Measurements from ENCODE around the gene TAF1B. TPM values are rescaled to one million over a fixed set of nuclear protein-coding genes. Genes with fewer than 3 reads are reported as not detected.

Gene TAF1B
- total RNA-seq, 1 donor from 2014 or later: 35.7 TPM

- Mint-ChIP-seq H3K4me3 (no peak overlapping the region), H3K4me1 (peaks cover 13% of the 10 kb centered on the region), H3K27ac (ENCODE audit: unreplicated experiment) (no peak overlapping the region), H3K36me3 (ENCODE audit: low read depth) (no peaks in the 10 kb centered on the region), H3K9me3 (no peaks in the 10 kb centered on the region), H3K27me3 (ENCODE audit: low read depth) (no peaks in the 10 kb centered on the region)
- DNase-seq (ENCODE audit: low read depth, low spot score): no peak
- TF ChIP-seq, protein P1, sequence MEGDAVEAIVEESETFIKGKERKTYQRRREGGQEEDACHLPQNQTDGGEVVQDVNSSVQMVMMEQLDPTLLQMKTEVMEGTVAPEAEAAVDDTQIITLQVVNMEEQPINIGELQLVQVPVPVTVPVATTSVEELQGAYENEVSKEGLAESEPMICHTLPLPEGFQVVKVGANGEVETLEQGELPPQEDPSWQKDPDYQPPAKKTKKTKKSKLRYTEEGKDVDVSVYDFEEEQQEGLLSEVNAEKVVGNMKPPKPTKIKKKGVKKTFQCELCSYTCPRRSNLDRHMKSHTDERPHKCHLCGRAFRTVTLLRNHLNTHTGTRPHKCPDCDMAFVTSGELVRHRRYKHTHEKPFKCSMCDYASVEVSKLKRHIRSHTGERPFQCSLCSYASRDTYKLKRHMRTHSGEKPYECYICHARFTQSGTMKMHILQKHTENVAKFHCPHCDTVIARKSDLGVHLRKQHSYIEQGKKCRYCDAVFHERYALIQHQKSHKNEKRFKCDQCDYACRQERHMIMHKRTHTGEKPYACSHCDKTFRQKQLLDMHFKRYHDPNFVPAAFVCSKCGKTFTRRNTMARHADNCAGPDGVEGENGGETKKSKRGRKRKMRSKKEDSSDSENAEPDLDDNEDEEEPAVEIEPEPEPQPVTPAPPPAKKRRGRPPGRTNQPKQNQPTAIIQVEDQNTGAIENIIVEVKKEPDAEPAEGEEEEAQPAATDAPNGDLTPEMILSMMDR (conservative IDR thresholded peaks at IDR 0.05): no peak
Measured at GRCh38 chr2:9974343-9974742, 131.1 kb downstream of the TAF1B start.

- Mint-ChIP-seq H3K4me1 (peaks cover 13% of the 10 kb centered on the region), H3K36me3 (ENCODE audit: low read depth) (no peaks in the 10 kb centered on the region), H3K27ac (ENCODE audit: unreplicated experiment) (no peak overlapping the region), H3K9me3 (no peaks in the 10 kb centered on the region), H3K4me3 (no peak overlapping the region), H3K27me3 (ENCODE audit: low read depth) (no peaks in the 10 kb centered on the region)
- TF ChIP-seq, protein P1 (conservative IDR thresholded peaks at IDR 0.05): no peak
- DNase-seq (ENCODE audit: low read depth, low spot score): no peak
Measured at GRCh38 chr2:9975328-9975727, 132.1 kb downstream of the TAF1B start.

DNA sequence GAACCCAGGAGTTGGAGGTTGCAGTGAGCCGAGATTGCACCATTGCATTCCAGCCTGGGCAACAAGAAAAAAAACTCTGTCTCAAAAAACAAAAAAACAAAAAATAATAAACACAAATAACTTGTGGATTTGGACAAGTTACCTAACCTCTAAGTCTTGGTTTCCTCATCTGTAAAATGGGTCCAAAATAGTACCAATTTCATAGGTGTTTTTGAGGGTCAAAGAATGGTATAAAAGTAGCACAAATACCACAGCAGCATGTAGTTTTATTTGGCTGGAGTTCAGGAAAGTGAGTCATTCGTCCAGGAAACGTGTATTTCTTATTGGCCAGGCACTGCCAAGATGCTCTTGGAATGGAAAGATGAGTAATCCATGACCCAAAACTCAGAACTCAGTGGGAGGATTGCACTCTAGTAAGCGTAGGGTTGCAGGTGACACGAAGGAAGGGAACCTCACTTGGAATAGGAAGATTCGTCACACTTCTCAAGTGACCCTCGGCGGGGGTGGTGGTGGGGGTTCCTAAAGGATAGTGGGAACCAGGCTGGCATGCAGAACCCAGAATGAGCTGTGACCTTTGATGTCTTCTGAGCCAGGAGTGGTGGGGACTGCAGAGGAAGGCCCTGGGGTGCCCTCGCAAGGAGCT lies 132.7 kb downstream of the TAF1B start:
- Mint-ChIP-seq H3K36me3 (ENCODE audit: low read depth) (no peaks in the 10 kb centered on the region), H3K4me3 (no peak overlapping the region)

DNA sequence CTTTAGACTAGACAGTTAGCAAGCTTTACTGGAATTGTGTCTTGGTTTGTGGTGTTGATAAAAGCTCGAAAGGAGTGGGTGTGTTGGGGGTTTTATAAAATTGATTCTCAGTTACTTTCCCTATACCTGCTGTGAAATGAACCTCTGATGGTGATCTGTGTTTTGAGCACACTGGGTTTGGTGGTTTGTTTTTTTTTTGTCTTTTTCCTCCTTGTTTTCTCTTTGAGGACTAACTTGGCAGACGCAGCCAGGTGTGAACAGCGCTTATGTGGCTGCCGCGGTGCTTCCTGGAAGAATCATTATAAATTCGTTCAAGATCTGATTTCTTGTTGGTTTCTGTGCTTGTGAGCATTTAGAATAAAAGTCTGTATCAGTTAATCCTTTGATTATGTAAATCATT lies 136.7 kb downstream of the TAF1B start:
- no peak for DNase-seq (ENCODE audit: low read depth, low spot score)
- H3K4me3 Mint-ChIP-seq: no peak overlapping the region
- H3K27me3 Mint-ChIP-seq (ENCODE audit: low read depth): peaks cover 3% of the 10 kb centered on the region
- no peaks in the 10 kb centered on the region for H3K4me1 Mint-ChIP-seq
- H3K9me3 Mint-ChIP-seq: no peaks in the 10 kb centered on the region
- no peak overlapping the region for H3K27ac Mint-ChIP-seq (ENCODE audit: unreplicated experiment)
- TF ChIP-seq, protein P1 (conservative IDR thresholded peaks at IDR 0.05): no peak
- no peaks in the 10 kb centered on the region for H3K36me3 Mint-ChIP-seq (ENCODE audit: low read depth)

More for the DNA sequence above, 132.7 kb downstream of the TAF1B start:
- H3K4me1 Mint-ChIP-seq: peaks cover 10% of the 10 kb centered on the region
- H3K27ac Mint-ChIP-seq (ENCODE audit: unreplicated experiment): no peak overlapping the region
- H3K27me3 Mint-ChIP-seq (ENCODE audit: low read depth): no peaks in the 10 kb centered on the region
- no peak for DNase-seq (ENCODE audit: low read depth, low spot score)
- TF ChIP-seq, protein P1 (conservative IDR thresholded peaks at IDR 0.05): no peak
- no peaks in the 10 kb centered on the region for H3K9me3 Mint-ChIP-seq

DNA sequence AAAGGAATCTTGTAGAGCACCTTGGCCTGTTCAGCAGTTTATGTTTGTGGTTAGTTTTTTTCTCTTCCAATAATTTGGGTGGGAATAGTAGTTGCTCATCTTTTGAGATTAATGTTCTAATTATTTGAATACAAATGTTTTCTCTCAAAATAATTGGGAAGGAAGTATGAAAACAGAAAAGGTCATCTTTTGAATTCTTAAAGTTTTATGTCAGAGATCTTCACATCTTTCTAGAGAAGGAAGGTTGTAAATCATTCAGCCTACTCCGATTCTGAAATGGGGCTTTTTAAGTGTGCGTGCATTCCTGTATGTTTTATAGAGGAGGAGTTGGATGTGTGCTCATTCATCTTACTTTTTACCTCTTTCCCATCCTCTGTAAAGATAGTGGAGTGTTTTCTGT lies 137.2 kb downstream of the TAF1B start:
- Mint-ChIP-seq H3K27ac (ENCODE audit: unreplicated experiment) (no peak overlapping the region), H3K4me3 (no peak overlapping the region)
- TF ChIP-seq, protein P1 (conservative IDR thresholded peaks at IDR 0.05): no peak

More for the DNA sequence above, 137.2 kb downstream of the TAF1B start:
- Mint-ChIP-seq H3K9me3 (no peaks in the 10 kb centered on the region), H3K4me1 (no peaks in the 10 kb centered on the region), H3K27me3 (ENCODE audit: low read depth) (peaks cover 3% of the 10 kb centered on the region), H3K36me3 (ENCODE audit: low read depth) (no peaks in the 10 kb centered on the region)
- no peak for DNase-seq (ENCODE audit: low read depth, low spot score)

All from neural crest cell (in vitro differentiated cells).